ENCODE results near the gene HIVEP2. TPM values are rescaled to one million over a fixed set of nuclear protein-coding genes. Genes with fewer than 3 reads are reported as not detected.

The HIVEP2 gene
- total RNA-seq, 1 experiment from 2014 or later = 9.1 TPM

DNA sequence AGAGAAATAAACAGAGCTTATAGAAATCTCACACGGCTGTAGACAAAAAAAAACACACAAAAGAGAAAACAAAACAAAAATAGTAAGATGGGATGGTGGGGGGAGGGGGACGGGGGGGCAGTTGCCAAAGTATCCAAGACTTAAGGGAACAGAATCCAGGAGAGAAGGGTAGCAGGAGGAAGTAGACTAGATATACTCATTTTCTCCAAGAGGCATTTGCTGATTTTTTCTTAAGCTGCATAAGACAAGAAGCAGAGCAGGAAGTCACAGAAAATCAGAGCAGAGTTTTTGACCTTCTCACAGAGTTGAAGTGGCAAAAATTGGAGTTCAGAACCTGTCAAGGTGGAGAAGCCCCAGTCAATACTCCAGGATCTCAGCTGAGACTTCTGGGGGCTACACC is 237.7 kb downstream of the HIVEP2 start:
- H3K4me2 ChIP-seq (ENCODE audit: low read length) = no peak overlapping the region
- no peaks in the 10 kb centered on the region for H3K4me1 ChIP-seq (ENCODE audit: insufficient read depth, low read length)
- ATAC-seq (no peak), DNase-seq (no peak)
- intact Hi-C loops (cut with micrococcal nuclease) = no loop called here
- H3K36me3 ChIP-seq (ENCODE audit: low read depth, low read length) = no peaks in the 10 kb centered on the region
- H3K9ac ChIP-seq (ENCODE audit: low read length) = no peak overlapping the region
- POLR2A ChIA-PET (ENCODE audit: unreplicated experiment) = no interaction called here
- H3K4me3 ChIP-seq (ENCODE audit: low read length) = no peak overlapping the region
- TF ChIP-seq, protein P1, sequence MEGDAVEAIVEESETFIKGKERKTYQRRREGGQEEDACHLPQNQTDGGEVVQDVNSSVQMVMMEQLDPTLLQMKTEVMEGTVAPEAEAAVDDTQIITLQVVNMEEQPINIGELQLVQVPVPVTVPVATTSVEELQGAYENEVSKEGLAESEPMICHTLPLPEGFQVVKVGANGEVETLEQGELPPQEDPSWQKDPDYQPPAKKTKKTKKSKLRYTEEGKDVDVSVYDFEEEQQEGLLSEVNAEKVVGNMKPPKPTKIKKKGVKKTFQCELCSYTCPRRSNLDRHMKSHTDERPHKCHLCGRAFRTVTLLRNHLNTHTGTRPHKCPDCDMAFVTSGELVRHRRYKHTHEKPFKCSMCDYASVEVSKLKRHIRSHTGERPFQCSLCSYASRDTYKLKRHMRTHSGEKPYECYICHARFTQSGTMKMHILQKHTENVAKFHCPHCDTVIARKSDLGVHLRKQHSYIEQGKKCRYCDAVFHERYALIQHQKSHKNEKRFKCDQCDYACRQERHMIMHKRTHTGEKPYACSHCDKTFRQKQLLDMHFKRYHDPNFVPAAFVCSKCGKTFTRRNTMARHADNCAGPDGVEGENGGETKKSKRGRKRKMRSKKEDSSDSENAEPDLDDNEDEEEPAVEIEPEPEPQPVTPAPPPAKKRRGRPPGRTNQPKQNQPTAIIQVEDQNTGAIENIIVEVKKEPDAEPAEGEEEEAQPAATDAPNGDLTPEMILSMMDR (conservative IDR thresholded peaks at IDR 0.05; ENCODE audit: low read depth, low read length) = no peak
- TF ChIP-seq EZH2 (IDR thresholded peaks at IDR 0.05; ENCODE audit: low read length, unreplicated experiment) (no peak), EZH2phosphoT487 (IDR thresholded peaks at IDR 0.05; ENCODE audit: borderline replicate concordance, low read length) (no peak)
- H3K79me2 ChIP-seq (ENCODE audit: low read length) = no peaks in the 10 kb centered on the region
- CTCF ChIA-PET = no interaction called here
- H4K20me1 ChIP-seq (ENCODE audit: low read length) = no peaks in the 10 kb centered on the region
- no peak overlapping the region for H2AFZ ChIP-seq (ENCODE audit: low read length)
- no peaks in the 10 kb centered on the region for H3F3A ChIP-seq (ENCODE audit: low read length, unreplicated experiment)
- H3K27ac ChIP-seq (ENCODE audit: low read length) = no peak overlapping the region
- no peaks in the 10 kb centered on the region for H3K9me3 ChIP-seq (ENCODE audit: low read length)
- H3K9me2 ChIP-seq (replicated peaks; ENCODE audit: low read length) = no peaks in the 10 kb centered on the region
- H3K27me3 ChIP-seq (ENCODE audit: low read length) = no peaks in the 10 kb centered on the region
- no TSS peak for BruUV-seq (replicated peaks)

DNA sequence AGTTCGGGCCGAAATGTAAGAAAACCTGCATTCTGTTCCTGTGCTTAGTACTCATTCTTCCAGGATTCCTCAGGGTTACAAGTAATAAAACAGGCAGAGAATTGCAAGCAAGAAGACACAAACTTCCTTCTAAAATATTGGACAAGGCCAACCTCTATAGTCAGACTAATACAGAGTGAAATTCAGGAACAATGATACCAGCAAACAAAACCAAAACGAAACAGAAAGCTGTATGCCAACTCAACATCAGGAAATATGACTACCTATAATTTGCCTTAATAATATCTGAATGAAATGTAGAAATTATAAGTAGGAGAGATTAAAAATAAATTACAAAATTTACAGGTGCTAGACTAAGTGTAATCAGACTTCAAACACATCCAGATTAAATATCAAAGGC is 238.8 kb downstream of the HIVEP2 start:
- Histone ChIP-seq H3K4me3 (ENCODE audit: low read length) (no peak overlapping the region), H3K27me3 (ENCODE audit: low read length) (no peaks in the 10 kb centered on the region), H3K4me1 (ENCODE audit: insufficient read depth, low read length) (no peaks in the 10 kb centered on the region), H4K20me1 (ENCODE audit: low read length) (no peaks in the 10 kb centered on the region), H3F3A (ENCODE audit: low read length, unreplicated experiment) (no peaks in the 10 kb centered on the region), H3K36me3 (ENCODE audit: low read depth, low read length) (no peaks in the 10 kb centered on the region), H3K9me3 (ENCODE audit: low read length) (no peaks in the 10 kb centered on the region), H3K27ac (ENCODE audit: low read length) (no peak overlapping the region), H3K9me2 (replicated peaks; ENCODE audit: low read length) (no peaks in the 10 kb centered on the region), H3K4me2 (ENCODE audit: low read length) (no peak overlapping the region), H2AFZ (ENCODE audit: low read length) (no peak overlapping the region), H3K79me2 (ENCODE audit: low read length) (no peaks in the 10 kb centered on the region), H3K9ac (ENCODE audit: low read length) (no peak overlapping the region)
- no peak for DNase-seq
- intact Hi-C loops (cut with micrococcal nuclease) = no loop called here
- TF ChIP-seq, protein P1 (conservative IDR thresholded peaks at IDR 0.05; ENCODE audit: low read depth, low read length) = no peak
- TF ChIP-seq EZH2 (IDR thresholded peaks at IDR 0.05; ENCODE audit: low read length, unreplicated experiment) (no peak), EZH2phosphoT487 (IDR thresholded peaks at IDR 0.05; ENCODE audit: borderline replicate concordance, low read length) (no peak)
- ChIA-PET CTCF (no interaction called here), POLR2A (ENCODE audit: unreplicated experiment) (no interaction called here)
- ATAC-seq = no peak
- no TSS peak for BruUV-seq (replicated peaks)

DNA sequence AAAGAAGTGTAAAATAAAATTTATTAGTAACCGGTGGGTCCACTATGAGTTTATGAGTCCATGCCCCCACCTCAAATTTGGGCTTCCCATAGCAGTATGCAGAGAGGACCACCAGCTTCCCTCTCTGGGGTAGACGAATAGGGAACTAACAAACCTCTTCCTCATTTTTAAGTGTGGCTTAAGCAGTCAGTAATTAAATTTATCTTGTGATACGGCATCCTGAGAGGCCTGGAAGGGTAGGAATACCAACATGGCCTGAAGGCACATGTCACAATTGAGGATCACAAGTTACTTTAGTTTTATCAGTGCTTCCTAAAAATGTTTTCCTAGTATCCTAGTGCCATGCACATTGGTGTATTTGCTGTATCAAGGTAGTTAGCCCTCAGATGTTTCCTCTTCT is 239.9 kb downstream of the HIVEP2 start:
- CTCF ChIA-PET = no interaction called here
- no TSS peak for BruUV-seq (replicated peaks)
- no peaks in the 10 kb centered on the region for H3K36me3 ChIP-seq (ENCODE audit: low read depth, low read length)
- no peaks in the 10 kb centered on the region for H3F3A ChIP-seq (ENCODE audit: low read length, unreplicated experiment)
- no peak overlapping the region for H2AFZ ChIP-seq (ENCODE audit: low read length)
- H3K27me3 ChIP-seq (ENCODE audit: low read length) = no peaks in the 10 kb centered on the region
- TF ChIP-seq, protein P1 (conservative IDR thresholded peaks at IDR 0.05; ENCODE audit: low read depth, low read length) = no peak
- TF ChIP-seq EZH2phosphoT487 (IDR thresholded peaks at IDR 0.05; ENCODE audit: borderline replicate concordance, low read length) = no peak
- TF ChIP-seq EZH2 (IDR thresholded peaks at IDR 0.05; ENCODE audit: low read length, unreplicated experiment) = no peak
- POLR2A ChIA-PET (ENCODE audit: unreplicated experiment) = no interaction called here
- H3K27ac ChIP-seq (ENCODE audit: low read length) = no peak overlapping the region
- no peaks in the 10 kb centered on the region for H3K9me3 ChIP-seq (ENCODE audit: low read length)
- no peaks in the 10 kb centered on the region for H3K9me2 ChIP-seq (replicated peaks; ENCODE audit: low read length)
- DNase-seq = no peak
- H3K4me3 ChIP-seq (ENCODE audit: low read length) = no peak overlapping the region
- ATAC-seq = no peak
- H3K9ac ChIP-seq (ENCODE audit: low read length) = no peak overlapping the region
- no peak overlapping the region for H3K4me2 ChIP-seq (ENCODE audit: low read length)
- H3K4me1 ChIP-seq (ENCODE audit: insufficient read depth, low read length) = no peaks in the 10 kb centered on the region
- intact Hi-C loops (cut with micrococcal nuclease) = no loop called here
- no peaks in the 10 kb centered on the region for H3K79me2 ChIP-seq (ENCODE audit: low read length)
- H4K20me1 ChIP-seq (ENCODE audit: low read length) = no peaks in the 10 kb centered on the region

Measured in PC-3 (cell line).